Islet of Langerhans (tissue), 1 donor: ENCODE data around the gene SMIM36.
"Not testable (repeated sequence)": the region's sequence is repeated elsewhere in the genome, so short reads cannot be mapped to it uniquely, and the experiment has no call there.

Experiments
- FAIRE-seq: peaks from one replicate; lab custom pipeline; 2011; peaks lifted over from hg19 to GRCh38; lab: Jason Lieb, UNC

SMIM36 gene

DNA sequence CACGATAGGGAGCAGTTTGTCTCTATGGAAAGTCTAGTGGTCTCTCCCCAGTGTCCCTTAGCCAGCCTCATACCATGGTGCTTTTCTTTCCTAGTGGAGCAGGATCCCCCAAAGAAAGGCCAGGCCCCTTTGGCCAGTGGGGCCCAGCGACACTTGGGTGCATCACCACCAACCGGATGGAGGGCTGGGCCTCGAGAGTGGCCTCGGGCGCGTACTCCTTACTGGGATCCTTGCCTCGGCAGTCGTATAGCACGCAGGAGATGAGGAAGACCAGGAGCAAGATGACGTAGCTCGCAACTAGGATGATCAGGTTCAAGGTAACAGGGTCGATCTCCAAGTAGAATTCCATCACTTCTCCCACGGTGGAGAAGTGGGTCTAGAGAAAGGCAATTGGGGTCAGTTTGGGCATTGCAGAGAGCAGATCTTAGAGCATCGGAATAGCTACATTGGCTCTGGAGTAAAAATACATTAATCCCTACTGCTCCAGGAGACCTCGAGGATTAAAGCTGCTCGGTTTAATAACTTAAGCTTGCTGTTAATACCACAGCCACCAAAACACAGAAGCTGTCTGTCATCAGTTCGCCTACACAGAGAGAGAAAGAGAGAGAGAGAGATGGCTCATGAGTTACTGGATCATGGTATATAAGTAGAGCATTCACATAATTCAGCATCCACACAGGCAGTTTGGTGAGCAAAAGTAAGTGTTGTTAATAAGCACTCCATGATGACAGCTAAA lies at the start of gene SMIM36:
TSS of gene SMIM36 (minus strand) at position 467 of the 736 bp plus-strand sequence.
- FAIRE-seq = no peak

- no peak for FAIRE-seq
These were observed 44.5 kb upstream of the SMIM36 start for GRCh38 chr17:55555772-55556171.

GRCh38 chr17:55549140-55549539 lies 37.9 kb upstream of the SMIM36 start:
- FAIRE-seq = no peak

DNA sequence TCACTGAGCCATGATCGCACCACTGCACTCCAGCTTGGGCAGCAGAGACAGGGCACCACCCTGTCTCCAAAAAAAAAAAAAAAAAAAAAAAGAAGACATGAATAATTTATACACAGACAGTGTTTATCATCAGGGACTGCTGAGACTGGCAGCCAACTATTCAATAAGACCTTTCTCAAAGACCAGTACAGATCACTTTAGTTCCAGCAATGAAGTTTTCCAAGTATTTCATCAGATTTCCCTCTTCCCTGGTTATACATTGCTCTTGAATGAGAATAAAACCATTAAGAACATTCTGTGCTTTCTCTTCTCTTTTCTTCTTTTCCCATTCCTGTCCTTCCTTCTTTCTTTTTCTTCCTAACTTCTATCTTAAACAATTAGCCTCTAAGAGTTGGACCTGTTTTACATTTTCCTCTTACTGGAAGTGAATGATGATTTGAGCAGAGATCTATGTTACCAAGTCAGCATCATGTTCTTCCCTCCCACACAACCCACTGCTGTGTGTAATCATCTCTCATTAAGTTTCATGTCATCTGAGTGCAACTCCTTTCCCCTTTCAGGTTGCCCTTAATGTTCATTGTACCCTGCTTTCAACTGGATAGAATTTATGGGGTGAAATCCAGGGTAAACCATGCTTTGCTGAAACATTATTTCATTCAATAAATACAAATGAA lies 35.9 kb upstream of the SMIM36 start:
- no peak for FAIRE-seq

- FAIRE-seq = no peak
These were observed 35.2 kb upstream of the SMIM36 start for GRCh38 chr17:55546481-55546880.

DNA sequence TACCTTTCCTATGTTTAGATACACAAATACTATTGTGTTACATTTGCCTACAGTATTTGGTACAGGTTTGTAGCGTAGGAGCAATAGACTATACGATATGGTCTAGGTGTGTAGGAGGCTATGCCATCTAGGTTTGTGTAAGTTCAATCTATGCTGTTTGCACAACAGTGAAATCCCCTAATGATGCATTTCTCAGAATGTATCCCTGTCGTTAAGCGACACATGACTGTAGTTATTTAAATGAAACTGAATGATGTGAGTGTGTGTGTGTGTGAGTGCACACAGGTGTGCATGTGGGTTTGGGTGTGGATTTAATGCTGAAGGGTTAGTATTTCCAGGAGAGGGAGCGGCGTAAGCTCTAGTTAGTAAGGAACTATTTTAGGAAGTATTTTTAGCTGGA lies 34.6 kb upstream of the SMIM36 start:
- no peak for FAIRE-seq

DNA sequence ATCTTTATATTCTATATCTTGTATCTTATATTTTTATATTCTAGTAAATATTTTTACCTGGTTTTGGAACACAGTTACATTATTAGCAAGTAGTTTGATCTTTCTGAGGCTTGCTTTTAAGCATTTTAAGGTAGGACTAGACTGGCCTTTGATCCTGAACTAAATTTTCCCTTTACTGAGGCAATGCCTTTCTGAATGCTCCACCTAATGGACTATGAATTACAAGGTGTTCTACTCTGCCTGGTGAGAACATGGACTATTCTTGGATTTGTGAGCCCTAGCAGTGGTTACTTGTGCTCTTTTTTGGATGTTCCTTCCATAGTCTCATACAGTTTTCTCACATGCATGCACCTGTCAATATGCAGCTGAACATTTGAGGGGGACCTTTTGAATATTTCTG lies 32.5 kb upstream of the SMIM36 start:
- FAIRE-seq = no peak

DNA sequence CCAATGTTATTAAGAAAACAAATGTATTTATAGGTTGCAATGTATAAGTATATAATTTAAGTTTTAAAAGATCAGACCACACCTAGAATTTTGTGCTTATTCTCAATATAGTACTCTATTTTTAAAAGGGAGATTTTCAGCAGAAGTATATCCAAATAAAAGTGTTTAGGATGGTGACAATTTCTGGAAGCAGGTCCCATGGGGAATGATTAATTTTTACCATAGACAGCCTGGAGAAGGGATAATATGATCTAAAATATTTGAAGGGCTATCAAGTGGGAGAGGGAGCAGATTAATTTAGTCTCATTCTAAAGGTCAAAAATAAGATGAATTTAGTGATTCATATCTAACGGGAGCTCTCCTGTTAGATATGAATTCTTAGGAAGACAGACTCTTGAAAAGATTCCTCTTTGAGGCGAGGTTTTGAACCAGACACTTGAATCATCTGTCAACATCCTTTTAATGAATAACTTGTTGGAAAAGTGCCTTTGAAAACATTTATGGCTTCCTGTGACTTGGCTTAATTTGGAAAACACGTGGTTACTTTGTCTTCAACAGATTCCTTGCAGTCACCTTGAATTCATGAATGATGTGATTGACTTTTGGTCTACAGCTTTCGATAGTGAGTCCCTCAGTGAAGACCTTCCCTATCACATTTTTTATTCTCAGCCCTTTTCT lies 29.3 kb upstream of the SMIM36 start:
- FAIRE-seq = no peak

DNA sequence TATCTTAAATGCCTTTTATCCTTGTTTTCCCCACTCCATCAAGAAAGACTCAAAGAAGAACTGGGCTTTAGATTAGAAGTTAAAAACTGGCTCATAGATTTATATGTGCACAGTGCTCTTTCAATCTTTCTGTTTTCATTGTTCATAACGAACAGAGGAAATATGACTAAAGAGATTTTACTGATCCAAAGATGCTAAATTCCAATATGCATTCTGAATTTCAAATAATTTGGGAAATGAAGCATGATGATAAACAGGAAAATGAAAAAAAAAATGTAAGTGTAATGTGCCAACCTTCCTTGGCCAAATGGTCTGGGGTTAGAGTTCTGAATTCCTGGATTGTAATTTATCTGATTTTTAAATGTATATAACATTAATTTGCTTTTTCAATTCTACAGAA lies 25.0 kb upstream of the SMIM36 start:
- FAIRE-seq = no peak

DNA sequence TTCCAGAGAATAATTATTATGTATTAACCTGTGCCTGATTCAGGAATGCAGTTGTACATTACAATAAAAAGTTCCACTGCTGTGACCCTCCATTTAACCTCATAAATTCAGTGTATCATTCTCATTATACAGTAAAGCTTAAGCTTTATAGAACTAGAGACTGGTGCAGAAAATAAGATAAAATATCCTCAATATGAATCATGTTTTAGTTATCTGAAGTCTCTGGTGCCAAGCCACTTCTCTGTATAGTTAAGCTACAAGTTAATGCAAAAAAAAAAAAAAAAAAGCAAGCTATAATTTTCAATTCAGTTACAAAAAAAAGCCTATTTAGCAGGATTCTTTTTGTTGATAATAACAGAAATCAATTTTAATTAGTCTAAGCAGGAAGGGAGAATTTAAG lies 22.4 kb upstream of the SMIM36 start:
- FAIRE-seq = no peak

- no peak for FAIRE-seq
These were observed 21.4 kb upstream of the SMIM36 start for GRCh38 chr17:55532670-55533069.

GRCh38 chr17:55531053-55531728 lies 19.9 kb upstream of the SMIM36 start:
- no peak for FAIRE-seq

- no peak for FAIRE-seq
These were observed 18.8 kb upstream of the SMIM36 start for GRCh38 chr17:55530064-55530463.

GRCh38 chr17:55527540-55528118 lies 16.4 kb upstream of the SMIM36 start:
- no peak for FAIRE-seq

DNA sequence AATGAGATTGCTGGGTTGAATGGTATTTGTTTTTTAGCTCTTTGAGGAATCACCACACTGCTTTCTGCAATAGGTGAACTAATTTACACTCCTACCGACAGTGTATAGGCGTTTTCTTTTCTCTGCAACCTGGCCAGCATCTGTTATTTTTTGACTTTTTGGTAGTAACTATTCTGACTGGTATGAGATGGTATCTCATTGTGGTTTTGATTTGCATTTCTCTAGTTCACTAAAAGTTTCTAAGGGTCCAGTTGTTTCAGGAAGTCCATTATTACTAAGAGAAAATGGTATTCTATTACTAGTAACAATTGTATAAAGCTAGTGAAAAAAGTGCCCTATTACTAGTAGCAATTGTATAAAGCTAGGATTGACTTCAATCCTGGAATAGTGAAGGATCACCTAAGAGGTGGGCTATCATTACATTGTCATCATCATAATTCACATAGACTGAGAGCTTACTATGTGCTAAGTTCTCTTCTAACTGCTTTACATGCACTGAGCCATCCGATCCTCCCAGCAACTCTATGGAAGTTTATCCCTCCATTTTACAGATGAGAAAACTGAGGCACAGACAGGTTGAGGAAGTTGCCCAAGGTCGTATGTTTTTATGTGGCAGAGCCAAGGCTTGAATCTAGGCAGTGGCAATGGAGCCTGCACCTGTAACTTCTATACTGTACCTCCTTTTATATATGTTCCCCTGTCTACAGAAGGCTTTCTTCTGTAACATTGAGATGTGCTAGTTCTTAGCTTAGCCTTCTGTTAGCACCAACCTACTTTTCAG lies 13.4 kb upstream of the SMIM36 start:
- FAIRE-seq = no peak

GRCh38 chr17:55523032-55523431 lies 11.8 kb upstream of the SMIM36 start:
- not testable (repeated sequence) for FAIRE-seq

DNA sequence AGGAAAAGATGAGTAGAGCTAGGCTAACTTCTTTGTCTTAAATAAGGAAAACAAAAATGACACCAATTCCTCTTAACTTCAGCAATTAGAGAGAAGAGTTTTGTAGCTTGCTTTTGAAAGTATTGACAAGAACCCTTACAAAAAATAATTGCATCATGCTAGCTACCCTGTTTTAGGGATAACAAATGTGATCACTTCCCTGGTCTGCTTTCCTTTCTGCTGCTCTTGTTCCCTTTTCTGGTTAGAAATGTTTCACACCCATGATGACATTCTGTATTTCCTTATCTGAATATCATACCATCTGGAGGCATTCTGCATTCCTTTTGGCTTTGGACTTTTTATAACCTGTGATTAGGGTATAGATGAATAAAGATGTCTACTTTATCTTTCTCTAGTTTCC lies 9.9 kb upstream of the SMIM36 start:
- FAIRE-seq = no peak

DNA sequence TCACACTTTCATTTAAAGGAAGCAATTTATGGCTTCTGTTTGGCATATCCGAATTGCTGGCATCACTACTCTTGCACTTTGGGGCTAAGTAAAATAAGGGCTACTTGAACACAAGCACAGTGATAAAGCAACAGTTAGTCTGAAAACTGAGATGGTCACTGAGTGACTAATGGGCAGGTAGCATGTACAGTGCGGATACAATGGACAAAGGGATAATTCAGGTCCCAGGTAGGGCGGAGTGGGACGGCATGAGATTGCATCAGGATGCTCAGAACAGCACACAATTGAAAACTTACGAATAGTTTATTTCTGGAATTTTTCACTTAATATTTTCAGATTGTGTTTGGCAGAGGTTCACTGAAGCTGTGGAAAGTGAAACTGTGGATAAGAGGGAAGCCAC lies 9.2 kb upstream of the SMIM36 start:
- no peak for FAIRE-seq

GRCh38 chr17:55518510-55518909 lies 7.3 kb upstream of the SMIM36 start:
- FAIRE-seq = no peak

GRCh38 chr17:55513885-55514590 lies 2.8 kb upstream of the SMIM36 start:
- peak; percentile 82 for FAIRE-seq

DNA sequence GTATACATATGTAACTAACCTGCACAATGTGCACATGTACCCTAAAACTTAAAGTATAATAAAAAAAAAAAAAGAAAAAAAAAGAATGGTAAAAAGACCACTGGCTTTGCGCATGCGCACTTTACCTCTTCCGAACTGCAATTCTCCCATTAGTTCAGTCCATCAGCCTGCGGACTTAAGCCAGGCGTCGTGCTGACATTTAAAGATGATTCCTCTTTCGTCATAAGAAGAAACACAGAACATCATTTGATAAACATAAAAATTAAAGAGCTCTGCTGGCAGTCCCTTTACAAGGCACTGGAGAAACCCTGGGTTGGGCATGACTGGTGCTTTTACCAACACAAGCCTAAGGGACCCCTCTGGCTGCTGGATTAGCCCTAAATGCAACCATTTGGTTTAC lies 3.6 kb downstream of the SMIM36 start:
- not testable (repeated sequence) for FAIRE-seq
